ENCODE results near the gene LCLAT1. TPM values are rescaled to one million over a fixed set of nuclear protein-coding genes. Genes with fewer than 3 reads are reported as not detected.

LCLAT1 gene
- total and polyA plus RNA-seq, 2 of the 4 experiments (the other 2 are of a cell fraction), result 7.5 to 11.5 TPM

GRCh38 chr2:30652271-30652915 is 205.3 kb downstream of the LCLAT1 start:
- Histone ChIP-seq H2AFZ (replicated peaks; ENCODE audit: low read length, poor library complexity) (peak overlapping the region; percentile 15), H2BK20ac (ENCODE audit: low read depth, low read length) (peak overlapping the region; percentile 72), H4K8ac (ENCODE audit: low read depth in 2 of 2, low read length in 2 of 2) (peak overlapping the region in 1 of 2 experiments; percentile 74; a peak in 3 of 4 replicates), H3K4me3 (ENCODE audit: insufficient read depth, low read depth, low read length) (no peak overlapping the region), H2AK9ac (replicated peaks; ENCODE audit: low read depth, low read length, poor library complexity) (no peak overlapping the region), H3K18ac (ENCODE audit: low read depth, low read length) (peak overlapping the region; percentile 69; the same call in 1 of the 2 replicates), H2AK5ac (ENCODE audit: low read depth, low read length) (peak overlapping the region; percentile 48; the same call in 1 of the 2 replicates), H3K4ac (ENCODE audit: low read depth, low read length) (peak overlapping the region; percentile 76), H3K27ac (ENCODE audit: insufficient read depth, low read length) (no peak overlapping the region), H3K23ac (ENCODE audit: low read depth, low read length) (peak overlapping the region; percentile 13; the same call in 1 of the 2 replicates), H3K9me3 (ENCODE audit: control insufficient read depth, insufficient read depth, low read length) (no peaks in the 10 kb centered on the region), H3K36me3 (ENCODE audit: control insufficient read depth, insufficient read depth, low read length) (no peaks in the 10 kb centered on the region), H3K9ac (ENCODE audit: low read depth, low read length) (no peak overlapping the region), H3K79me1 (ENCODE audit: low read depth in 1 of 2, low read length in 2 of 2) (no peaks in the 10 kb centered on the region), H2BK120ac (ENCODE audit: low read depth, low read length) (peak overlapping the region; percentile 79), H4K20me1 (ENCODE audit: insufficient read depth, low read length) (no peaks in the 10 kb centered on the region), H2BK5ac (ENCODE audit: low read depth, low read length, poor library complexity, severe bottlenecking) (peak overlapping the region; percentile 29), H3K56ac (ENCODE audit: extremely low read depth, insufficient read depth, low read length) (no peak overlapping the region), H4K5ac (ENCODE audit: low read depth, low read length) (peak overlapping the region; percentile 51), H3K14ac (replicated peaks; ENCODE audit: low read depth, low read length) (peak overlapping the region; percentile 30), H3K4me1 (ENCODE audit: control insufficient read depth, insufficient read depth, low read length) (peaks cover 38% of the 10 kb centered on the region), H3K27me3 (ENCODE audit: control insufficient read depth, insufficient read depth, low read length) (no peaks in the 10 kb centered on the region), H2BK15ac (ENCODE audit: low read depth, low read length) (peak overlapping the region; percentile 53; the same call in 1 of the 3 replicates), H4K91ac (ENCODE audit: insufficient read depth, low read depth, low read length) (peak overlapping the region; percentile 62), H3K9me1 (ENCODE audit: insufficient read depth, low read length) (peaks cover 37% of the 10 kb centered on the region), H3K4me2 (ENCODE audit: low read depth, low read length) (no peak overlapping the region)
- TF ChIP-seq FOS (IDR thresholded peaks at IDR 0.05; ENCODE audit: low read depth, low read length) (no peak), CTCF (conservative IDR thresholded peaks at IDR 0.05; ENCODE audit: low read depth, low read length) (0 out of 2 replicates have a peak, but pooled peaks have one; percentile 20), RAD21 (IDR thresholded peaks at IDR 0.05; ENCODE audit: low read length) (peak; percentile 22; the same call in 1 of the 2 replicates)
- intact Hi-C loops (cut with micrococcal nuclease) (no loop called here), dilution Hi-C loops (cut with HindIII; ENCODE audit: low sequenced_read_pairs, unreplicated experiment) (no loop called here), in situ Hi-C loops (cut with MboI; ENCODE audit: low sequenced_read_pairs) (no loop called here)
- BruUV-seq (replicated peaks), result no TSS peak
- ChIA-PET CTCF (interaction anchor here (1.2 to 1.3 kb wide), 2 partner anchors 59 to 194 kb away, joined by 3 to 4 read pairs; no protein-coding TSS in a partner anchor), POLR2A (ENCODE audit: unreplicated experiment) (no interaction called here)
- ATAC-seq (ENCODE audit: low read depth), result peak; percentile 25; the same call in 1 of the 2 replicates
- WGBS, 2 experiments (ENCODE audit: extremely low coverage in 2 of 2, insufficient read length in 1 of 2), result 75% methylated on average over 5 of the region's 8 CpGs; no CpG with 5 or more reads in 1 of the 2 experiments
- peak; percentile 47 for DNase-seq
